GM12873 (cell line): ENCODE data around the gene ZSWIM9.

Experiments used
- TF ChIP-seq, protein P1 (sequence below): IDR thresholded peaks from 2 replicates; pipeline ENCODE4 v1.5.1; 2012; ENCODE audit warnings: low read depth, mild to moderate bottlenecking, moderate library complexity, low read length, control low read depth; ENCODE audit not compliant: insufficient read depth; ENCODE audit errors: missing control alignments

The ZSWIM9 gene

GRCh38 chr19:48190885-48191284 lies 20.4 kb downstream of the ZSWIM9 start:
- TF ChIP-seq, protein P1, sequence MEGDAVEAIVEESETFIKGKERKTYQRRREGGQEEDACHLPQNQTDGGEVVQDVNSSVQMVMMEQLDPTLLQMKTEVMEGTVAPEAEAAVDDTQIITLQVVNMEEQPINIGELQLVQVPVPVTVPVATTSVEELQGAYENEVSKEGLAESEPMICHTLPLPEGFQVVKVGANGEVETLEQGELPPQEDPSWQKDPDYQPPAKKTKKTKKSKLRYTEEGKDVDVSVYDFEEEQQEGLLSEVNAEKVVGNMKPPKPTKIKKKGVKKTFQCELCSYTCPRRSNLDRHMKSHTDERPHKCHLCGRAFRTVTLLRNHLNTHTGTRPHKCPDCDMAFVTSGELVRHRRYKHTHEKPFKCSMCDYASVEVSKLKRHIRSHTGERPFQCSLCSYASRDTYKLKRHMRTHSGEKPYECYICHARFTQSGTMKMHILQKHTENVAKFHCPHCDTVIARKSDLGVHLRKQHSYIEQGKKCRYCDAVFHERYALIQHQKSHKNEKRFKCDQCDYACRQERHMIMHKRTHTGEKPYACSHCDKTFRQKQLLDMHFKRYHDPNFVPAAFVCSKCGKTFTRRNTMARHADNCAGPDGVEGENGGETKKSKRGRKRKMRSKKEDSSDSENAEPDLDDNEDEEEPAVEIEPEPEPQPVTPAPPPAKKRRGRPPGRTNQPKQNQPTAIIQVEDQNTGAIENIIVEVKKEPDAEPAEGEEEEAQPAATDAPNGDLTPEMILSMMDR: no peak

- TF ChIP-seq, protein P1: no peak
These were observed 22.3 kb downstream of the ZSWIM9 start for GRCh38 chr19:48192750-48193149.

DNA sequence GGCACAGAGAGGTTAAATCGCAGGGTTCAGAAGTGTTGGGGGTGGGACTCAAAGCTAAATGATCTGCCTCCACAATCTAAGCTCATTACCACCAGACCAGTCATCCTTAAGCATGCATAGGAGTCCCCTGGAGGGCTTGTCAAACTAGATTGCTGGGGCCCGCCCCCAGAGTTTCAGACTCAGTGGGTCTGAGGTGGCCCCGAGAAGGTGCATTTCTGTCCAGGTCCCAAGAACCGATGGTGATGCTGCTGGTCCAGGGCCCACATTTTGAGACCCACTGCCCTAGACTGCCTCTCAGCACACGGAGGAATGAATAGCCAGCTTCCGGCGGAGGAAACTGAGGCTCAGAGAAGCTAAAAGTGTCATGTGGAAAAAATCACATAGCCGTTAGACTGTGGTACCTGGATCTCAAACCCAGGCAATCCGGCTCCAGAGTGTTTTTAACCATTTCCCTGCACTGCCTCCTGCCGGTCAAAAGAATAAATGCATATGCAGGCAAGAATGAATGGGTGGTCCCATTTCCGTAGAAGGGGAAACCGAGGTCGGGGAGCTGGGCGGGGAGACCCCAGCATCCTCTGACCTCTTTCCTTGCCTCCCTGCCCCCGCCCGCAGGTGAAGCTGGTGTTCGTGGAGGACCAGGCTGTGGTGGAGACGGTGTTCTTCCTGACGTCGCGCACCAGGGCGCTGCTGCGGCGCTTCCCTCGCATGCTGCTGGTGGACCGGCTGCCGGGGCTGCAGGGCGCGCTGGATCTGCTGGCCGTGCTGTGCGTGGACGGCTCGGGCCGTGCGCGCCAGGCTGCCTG lies 23.8 kb downstream of the ZSWIM9 start:
- TF ChIP-seq, protein P1: peak; percentile 76

- TF ChIP-seq, protein P1: no peak
These were observed 24.7 kb downstream of the ZSWIM9 start for GRCh38 chr19:48194844-48195830.

GRCh38 chr19:48196321-48196763 lies 25.9 kb downstream of the ZSWIM9 start:
- TF ChIP-seq, protein P1: no peak

GRCh38 chr19:48196933-48197665 lies 26.6 kb downstream of the ZSWIM9 start:
- TF ChIP-seq, protein P1: no peak
